ENCODE measurements around the gene MANSC4.
"Not testable (repeated sequence)": the region's sequence is repeated elsewhere in the genome, so short reads cannot be mapped to it uniquely, and the experiment has no call there.

The MANSC4 gene

GRCh38 chr12:27751386-27752047 lies 28.5 kb downstream of the MANSC4 start:
- DNase-seq (ENCODE audit: low spot score), result no peak

- DNase-seq (ENCODE audit: low spot score), result no peak
These were observed 32.8 kb downstream of the MANSC4 start for GRCh38 chr12:27747111-27747820.

- not testable (repeated sequence) for DNase-seq (ENCODE audit: low spot score)
These were observed 34.3 kb downstream of the MANSC4 start for GRCh38 chr12:27745734-27746133.

- no peak for DNase-seq (ENCODE audit: low spot score)
These were observed 36.4 kb downstream of the MANSC4 start for GRCh38 chr12:27743601-27744000.

- not testable (repeated sequence) for DNase-seq (ENCODE audit: low spot score)
These were observed 45.7 kb downstream of the MANSC4 start for GRCh38 chr12:27734321-27734720.

- no peak for DNase-seq (ENCODE audit: low spot score)
These were observed 46.2 kb downstream of the MANSC4 start for GRCh38 chr12:27733791-27734190.

GRCh38 chr12:27733052-27733656 lies 46.9 kb downstream of the MANSC4 start:
- DNase-seq (ENCODE audit: low spot score), result peak; percentile 48

- DNase-seq (ENCODE audit: low spot score), result no peak
These were observed 47.8 kb downstream of the MANSC4 start for GRCh38 chr12:27732281-27732680.

GRCh38 chr12:27730097-27730588 lies 49.9 kb downstream of the MANSC4 start:
- no peak for DNase-seq (ENCODE audit: low spot score)

- no peak for DNase-seq (ENCODE audit: low spot score)
These were observed 56.8 kb downstream of the MANSC4 start for GRCh38 chr12:27723212-27723611.

All from kidney capillary endothelial cell (primary cell).